GM19397 (cell line): ENCODE measurements around the gene TAAR2.
A peak's percentile ranks its signal among the peaks of the same experiment; 100 is the strongest.
"Not testable (repeated sequence)": the region's sequence is repeated elsewhere in the genome, so short reads cannot be mapped to it uniquely, and the experiment has no call there.

Experiments used
- ATAC-seq: cut with Tn5 transposase; IDR thresholded peaks from one replicate; pipeline ENCODE4 v1.9.1; 2021; ENCODE audit warnings: mild to moderate bottlenecking, moderate library complexity; ENCODE audit not compliant: unreplicated experiment

TAAR2 gene

GRCh38 chr6:132624175-132624574 lies at the start of gene TAAR2:
TSS of gene TAAR2 (minus strand) at chr6:132624275. CDS start at chr6:132624275, 0 bp downstream.
- no peak for ATAC-seq

- ATAC-seq = no peak
Measured at GRCh38 chr6:132673376-132674094, 49.5 kb upstream of the TAAR2 start.

DNA sequence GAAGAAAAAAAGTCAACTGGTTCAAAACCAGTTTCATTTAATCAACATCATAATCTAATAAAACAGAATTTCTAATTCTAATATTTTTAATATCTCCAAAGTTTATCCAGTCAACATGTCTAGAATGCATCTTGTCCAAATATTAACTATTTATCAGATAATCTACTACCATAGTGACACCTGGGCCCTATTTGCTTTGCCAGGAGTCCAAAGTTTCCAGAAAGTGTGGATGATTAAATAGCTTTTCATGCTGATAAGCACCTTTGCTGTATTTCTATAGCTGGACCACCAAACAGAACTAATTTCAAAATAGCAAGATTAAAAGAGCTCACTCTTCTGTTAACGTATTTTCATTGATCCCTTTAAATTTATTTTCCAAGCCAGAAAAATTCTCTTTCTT lies 47.2 kb upstream of the TAAR2 start:
- no peak for ATAC-seq

- ATAC-seq = peak; percentile 64
Measured at GRCh38 chr6:132669690-132670291, 45.7 kb upstream of the TAAR2 start.

- ATAC-seq = no peak
Measured at GRCh38 chr6:132666118-132666517, 42.0 kb upstream of the TAAR2 start.

DNA sequence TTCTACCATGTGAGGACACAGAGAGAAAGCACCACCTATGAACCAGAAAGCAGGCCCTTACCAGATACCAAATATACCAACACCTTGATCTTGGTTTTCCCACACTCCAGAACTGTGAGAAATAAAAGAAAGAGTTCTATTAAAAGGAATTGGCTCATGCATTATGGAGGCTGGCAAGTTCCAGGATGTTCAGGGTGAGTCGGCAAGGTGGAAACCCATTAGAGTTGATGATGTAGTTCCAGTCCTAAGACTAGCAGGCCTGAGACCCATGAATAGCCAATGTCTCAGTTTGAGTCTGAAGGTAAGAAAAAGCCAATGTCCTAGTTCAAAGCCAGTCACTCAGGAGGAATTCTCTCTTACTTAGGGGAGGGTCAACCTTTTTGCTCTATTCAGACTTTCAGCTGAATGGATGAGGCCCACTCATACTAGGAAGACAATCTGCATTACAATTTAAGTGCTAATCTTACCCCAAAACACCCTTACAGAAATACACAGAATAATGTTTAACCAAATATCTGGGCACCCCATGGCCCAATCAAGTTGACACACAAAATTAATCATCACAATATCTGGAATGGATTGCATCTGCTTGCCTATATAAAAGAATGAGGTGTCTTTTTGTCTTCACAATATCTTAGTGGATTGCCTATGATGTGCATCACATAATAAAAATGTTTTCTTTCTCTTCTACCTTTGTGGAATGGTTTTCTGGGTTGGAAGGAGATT lies 40.4 kb upstream of the TAAR2 start:
- ATAC-seq = no peak

GRCh38 chr6:132663661-132664060 lies 39.6 kb upstream of the TAAR2 start:
- ATAC-seq = no peak

DNA sequence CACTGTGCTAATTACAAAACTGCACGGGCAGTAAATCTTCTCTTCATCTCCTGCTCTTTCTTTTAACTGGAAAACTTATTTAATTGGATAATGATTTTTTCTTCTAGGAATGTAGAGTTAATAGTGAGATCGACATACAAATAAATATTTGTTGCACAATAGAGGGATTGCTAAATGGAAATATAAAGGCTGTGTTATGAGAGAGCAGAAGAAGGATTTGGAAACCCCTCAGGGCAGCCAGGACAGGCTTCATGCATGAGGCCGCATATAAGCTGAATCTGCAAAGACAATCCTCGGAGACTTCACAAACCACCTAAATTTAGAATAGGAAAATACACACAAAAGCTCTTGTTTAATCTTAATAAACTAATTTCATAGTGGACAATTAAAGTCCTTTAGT lies 37.8 kb upstream of the TAAR2 start:
- no peak for ATAC-seq

DNA sequence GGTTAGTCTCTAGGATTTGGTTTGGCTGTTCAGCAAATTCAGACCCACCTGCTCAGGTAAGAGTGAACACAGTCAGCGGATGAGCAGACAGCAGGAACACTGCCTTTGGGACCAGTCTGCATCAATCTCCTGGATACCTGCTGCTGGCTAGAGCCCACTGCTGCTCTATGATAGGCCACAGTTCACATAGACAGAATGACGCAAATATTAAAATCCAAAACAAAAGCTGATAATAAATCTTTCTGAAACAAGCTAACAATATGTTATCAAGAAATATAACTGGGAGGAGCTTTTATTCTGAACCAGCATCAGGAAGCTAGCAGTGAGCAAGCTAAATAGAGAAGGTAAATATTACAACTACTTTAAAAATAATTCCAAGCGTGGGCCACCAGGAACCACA lies 35.0 kb upstream of the TAAR2 start, which contains the start of gene TAAR1:
Gene TAAR1, minus strand, starts transcription at position 101 of the 400 bp plus-strand sequence. CDS start 13,179 bp downstream, outside the sequence.
- no peak for ATAC-seq

GRCh38 chr6:132651062-132651461 lies 27.0 kb upstream of the TAAR2 start:
- peak; percentile 44 for ATAC-seq

GRCh38 chr6:132650429-132650828 lies 26.4 kb upstream of the TAAR2 start:
- no peak for ATAC-seq

DNA sequence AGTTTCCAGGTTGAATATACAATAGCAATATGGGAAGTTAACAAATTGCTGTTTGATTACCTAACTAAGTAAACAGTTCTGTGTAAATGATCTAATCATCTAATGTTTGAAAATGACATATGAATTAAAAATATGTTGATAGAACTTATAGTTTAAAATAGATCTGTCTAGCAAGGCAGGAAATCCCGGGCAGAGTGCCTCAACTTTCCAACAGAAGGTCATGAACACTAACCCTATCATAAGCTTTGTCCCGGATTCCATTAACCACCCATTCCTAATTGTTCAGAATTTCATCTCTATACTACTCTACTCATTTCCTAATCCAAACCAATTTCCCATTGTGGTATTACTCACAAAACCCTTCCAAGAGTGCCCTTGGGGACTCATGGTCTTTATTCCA lies 24.8 kb upstream of the TAAR2 start:
- ATAC-seq = no peak

DNA sequence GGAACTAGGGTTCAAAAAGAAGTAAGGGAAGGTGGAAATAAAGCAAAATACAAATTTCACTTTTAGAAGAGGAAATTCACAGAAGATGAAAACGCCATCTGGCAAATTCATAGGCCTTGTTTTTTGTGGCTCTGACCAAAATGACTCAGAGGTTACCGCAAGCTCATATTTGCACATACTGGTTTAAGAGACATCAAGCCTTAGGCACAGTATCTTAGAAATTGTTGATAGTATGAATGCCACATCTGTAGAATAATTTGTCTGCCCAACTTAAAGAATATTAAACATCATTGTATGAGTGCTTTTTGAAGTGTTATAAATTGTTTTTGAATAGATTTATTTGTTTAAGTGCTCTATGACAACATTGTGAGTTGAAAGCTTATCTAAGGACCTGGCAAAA lies 24.3 kb upstream of the TAAR2 start:
- no peak for ATAC-seq

DNA sequence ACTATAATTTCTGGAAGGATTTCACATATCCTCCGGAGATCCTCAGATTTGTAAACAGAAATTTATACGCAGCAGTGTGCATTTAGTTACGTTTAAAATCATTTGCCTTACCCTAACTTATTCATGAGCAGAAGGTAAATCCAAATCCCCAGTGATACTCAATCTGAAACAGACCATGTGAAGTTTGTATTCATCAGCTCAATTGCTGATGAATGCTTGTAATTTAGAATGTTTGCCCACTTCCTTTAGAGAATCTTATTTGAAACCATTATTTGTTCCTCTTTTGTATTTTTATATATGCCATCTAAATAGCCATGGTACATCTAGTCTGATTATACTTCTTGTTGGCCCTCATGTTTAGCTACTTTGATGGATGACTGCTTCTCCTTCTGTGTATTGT lies 19.5 kb upstream of the TAAR2 start:
- no peak for ATAC-seq

DNA sequence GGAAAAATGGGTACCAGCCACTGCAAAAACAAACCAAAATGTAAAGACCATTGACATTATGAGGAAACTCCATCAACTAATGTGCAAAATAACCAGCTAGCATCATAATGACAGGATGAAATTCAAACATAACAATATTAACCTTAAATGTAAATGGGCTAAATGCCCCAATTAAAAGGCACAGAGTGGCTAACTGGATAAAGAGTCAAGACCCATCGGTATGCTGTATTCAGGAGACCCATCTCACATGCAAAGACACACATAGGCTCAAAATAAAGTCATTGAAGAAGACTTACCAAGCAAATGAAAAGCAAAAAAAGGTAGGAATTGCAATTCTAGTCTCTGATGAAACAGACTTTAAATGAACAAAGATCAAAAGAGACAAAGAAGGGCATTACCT lies 13.1 kb upstream of the TAAR2 start:
- not testable (repeated sequence) for ATAC-seq

GRCh38 chr6:132635906-132636305 lies 11.8 kb upstream of the TAAR2 start:
- not testable (repeated sequence) for ATAC-seq

- not testable (repeated sequence) for ATAC-seq
Measured at GRCh38 chr6:132635288-132635687, 11.2 kb upstream of the TAAR2 start.

DNA sequence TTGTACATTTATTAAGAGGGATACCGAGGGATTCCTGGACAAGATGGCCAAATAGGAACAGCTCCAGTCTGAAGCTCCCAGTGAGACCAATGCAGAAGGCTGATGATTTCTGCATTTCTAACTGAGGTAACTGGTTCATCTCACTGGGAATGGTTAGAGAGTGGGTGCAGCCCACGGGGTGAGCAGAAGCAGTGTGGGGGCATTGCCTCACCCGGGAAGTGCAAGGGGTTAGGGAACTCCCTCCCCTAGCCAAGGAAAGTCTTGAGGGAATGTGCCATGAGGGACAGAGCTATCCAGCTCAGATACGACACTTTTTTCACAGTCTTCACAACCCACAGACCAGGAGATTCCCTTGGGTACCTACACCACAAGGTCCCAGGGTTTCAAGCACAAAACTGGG lies 10.7 kb upstream of the TAAR2 start:
- ATAC-seq = no peak

DNA sequence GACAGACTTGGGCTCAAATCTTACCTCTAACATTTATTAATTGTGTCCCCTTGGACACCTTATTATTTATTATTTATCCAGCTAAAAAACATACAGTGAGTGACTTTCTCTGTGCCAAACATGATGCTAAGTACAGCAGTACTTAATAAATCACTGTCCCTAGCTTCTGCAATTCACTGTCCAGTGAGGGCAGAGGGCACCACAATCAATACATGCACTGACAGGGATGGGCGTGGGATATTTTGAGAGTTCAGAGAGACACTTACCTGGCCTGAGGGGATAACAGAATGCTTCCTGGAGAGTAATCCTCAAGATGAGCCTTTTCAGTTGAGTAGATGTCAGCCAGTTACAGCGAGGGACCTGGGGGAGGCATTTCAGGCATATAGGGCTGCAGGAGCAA lies 9.3 kb upstream of the TAAR2 start:
- no peak for ATAC-seq

DNA sequence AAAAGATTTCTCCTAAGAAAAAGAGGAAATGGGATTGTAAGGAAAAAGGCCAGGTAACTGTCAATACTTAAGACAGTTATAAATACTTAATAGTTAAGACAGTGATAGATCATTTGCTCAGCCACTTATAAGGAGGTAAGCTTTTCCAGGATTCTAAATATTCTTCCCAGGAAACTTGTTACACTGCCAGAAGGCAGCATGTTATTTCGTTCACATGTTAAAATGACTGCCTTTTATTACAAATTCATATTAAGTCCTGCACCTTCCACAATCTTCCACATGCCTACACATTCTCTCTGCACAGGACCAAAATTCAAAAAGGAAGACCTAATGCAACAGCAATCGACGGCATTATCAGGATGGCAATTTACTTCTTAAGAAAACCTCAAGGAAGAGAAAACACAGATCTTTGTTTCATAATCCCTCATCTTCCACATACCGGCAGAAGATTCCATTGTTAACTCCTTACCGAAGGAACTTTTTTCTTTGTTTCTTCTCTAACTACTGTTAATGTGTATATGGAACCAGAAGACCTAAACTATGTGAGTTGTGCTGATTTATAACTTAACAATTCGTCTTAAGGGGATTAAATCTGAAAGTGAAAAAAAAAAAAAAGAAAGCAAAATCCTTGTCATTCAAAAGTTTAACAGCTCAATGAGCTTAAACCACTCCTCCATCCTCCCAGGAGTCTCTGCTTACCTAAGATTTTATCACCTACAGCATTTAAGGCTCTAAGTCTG lies 799 bp downstream of the TAAR2 start:
- ATAC-seq = no peak

DNA sequence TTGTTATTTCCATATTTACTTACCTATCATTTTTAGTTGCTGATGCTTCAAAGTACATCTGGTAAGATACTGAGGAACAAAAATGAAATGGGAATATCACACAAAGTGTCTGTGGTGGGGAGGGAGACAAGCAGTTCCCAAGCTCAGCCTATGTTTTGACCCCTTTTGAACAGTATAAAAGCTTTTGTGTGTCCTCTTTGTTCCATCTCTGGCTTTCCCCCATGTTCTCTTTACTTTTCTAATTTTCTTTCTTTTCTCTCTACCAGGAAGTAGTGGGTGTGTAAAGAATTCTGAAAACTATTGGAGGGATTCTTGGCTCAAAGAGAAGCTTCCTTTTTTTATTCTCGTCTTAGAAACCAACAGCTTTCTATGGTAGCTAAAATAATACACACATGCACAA lies 7.4 kb downstream of the TAAR2 start:
- ATAC-seq = no peak
